Progenitor cell of endocrine pancreas (in vitro differentiated cells): ENCODE results near the gene MSH3. TPM values are rescaled to one million over a fixed set of nuclear protein-coding genes. Genes with fewer than 3 reads are reported as not detected.

Source experiments
- DNase-seq: peaks from one replicate; pipeline ENCODE4 v3.0.0; 2021; ENCODE audit warnings: low spot score; ENCODE audit not compliant: unreplicated experiment
- H3K27ac Mint-ChIP-seq: 2 replicates; pipeline ENCODE4 v1.8.0; 2021; ENCODE audit warnings: mild to moderate bottlenecking, moderate library complexity, mixed read lengths
- H3K27me3 Mint-ChIP-seq: 2 replicates; pipeline ENCODE4 v1.8.0; 2021; ENCODE audit warnings: mixed read lengths
- H3K36me3 Mint-ChIP-seq: 2 replicates; pipeline ENCODE4 v1.8.0; 2022; ENCODE audit warnings: mixed read lengths; ENCODE audit not compliant: insufficient read depth
- H3K4me1 Mint-ChIP-seq: 2 replicates; pipeline ENCODE4 v1.8.0; 2021; ENCODE audit warnings: low read depth, mixed read lengths
- H3K4me3 Mint-ChIP-seq: 2 replicates; pipeline ENCODE4 v1.8.0; 2021; ENCODE audit warnings: low read depth, mild to moderate bottlenecking, moderate library complexity, mixed read lengths
- H3K9me3 Mint-ChIP-seq: 2 replicates; pipeline ENCODE4 v1.8.0; 2021; ENCODE audit warnings: low read depth, mixed read lengths
- total RNA-seq: library from RNA; stranded (reverse); gene quantifications from 2 replicates; pipeline ENCODE4 v1.2.1, GENCODE V29; 2021
- TF ChIP-seq, protein P1 (sequence below): fragments of 200-600 bp; sonication (generic); IDR thresholded peaks from one replicate; pipeline ENCODE4 v1.5.0; 2021; ENCODE audit warnings: antibody characterized with exemption, mild to moderate bottlenecking; ENCODE audit not compliant: unreplicated experiment

MSH3 gene
- total RNA-seq, 1 donor from 2014 or later = 16.9 TPM

DNA sequence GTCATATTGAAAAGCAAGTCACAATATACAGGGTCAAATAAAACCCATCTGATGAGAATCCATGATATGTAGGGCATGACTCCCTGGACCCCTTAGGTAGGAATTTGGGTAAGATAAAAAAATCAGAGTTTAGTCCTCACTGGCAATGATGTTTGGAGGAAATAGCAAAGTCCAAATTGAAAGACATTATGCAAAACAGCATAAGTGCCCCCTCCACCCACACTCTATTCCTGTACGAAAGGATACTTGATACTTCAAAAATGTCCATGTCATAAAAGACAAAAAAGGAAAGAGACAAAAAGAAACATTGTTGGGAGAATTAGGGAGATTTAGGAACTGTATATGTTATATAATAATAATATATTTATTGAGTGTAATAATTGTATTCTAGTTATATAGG is 209.7 kb downstream of the MSH3 start:
- Mint-ChIP-seq H3K9me3 (no peaks in the 10 kb centered on the region), H3K27ac (no peak overlapping the region), H3K4me1 (peaks cover 8% of the 10 kb centered on the region), H3K36me3 (peaks cover 5% of the 10 kb centered on the region), H3K4me3 (no peak overlapping the region), H3K27me3 (no peaks in the 10 kb centered on the region)
- TF ChIP-seq, protein P1, sequence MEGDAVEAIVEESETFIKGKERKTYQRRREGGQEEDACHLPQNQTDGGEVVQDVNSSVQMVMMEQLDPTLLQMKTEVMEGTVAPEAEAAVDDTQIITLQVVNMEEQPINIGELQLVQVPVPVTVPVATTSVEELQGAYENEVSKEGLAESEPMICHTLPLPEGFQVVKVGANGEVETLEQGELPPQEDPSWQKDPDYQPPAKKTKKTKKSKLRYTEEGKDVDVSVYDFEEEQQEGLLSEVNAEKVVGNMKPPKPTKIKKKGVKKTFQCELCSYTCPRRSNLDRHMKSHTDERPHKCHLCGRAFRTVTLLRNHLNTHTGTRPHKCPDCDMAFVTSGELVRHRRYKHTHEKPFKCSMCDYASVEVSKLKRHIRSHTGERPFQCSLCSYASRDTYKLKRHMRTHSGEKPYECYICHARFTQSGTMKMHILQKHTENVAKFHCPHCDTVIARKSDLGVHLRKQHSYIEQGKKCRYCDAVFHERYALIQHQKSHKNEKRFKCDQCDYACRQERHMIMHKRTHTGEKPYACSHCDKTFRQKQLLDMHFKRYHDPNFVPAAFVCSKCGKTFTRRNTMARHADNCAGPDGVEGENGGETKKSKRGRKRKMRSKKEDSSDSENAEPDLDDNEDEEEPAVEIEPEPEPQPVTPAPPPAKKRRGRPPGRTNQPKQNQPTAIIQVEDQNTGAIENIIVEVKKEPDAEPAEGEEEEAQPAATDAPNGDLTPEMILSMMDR = no peak
- no peak for DNase-seq

DNA sequence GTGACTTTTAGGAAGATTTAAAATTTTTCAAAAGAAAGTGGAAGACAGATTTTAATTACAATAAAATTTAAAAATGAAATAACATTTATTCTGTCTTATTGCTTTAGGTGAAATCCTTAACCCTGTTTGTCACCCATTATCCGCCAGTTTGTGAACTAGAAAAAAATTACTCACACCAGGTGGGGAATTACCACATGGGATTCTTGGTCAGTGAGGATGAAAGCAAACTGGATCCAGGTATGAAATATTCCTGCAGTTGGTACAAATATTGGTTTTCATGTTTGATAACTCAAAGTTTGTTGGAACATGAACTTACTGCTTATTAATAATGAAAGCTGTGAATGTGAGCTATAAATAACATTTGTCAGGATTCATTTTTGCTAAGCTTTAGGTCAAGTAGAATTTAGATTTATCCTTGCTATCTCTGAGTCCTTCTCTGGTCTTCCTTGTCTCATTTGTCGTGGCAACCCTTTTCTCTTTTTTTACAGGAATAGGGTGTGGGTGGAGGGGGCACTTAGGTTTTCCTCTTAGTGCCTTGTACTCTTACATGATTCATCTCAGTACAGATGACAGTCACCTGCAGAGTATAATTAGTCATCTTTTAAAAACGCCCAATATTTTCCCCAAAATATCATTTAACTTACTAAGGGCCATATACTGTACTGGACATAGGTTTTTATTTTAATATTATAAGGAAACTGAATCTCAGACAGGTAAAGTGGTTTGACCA is 210.4 kb downstream of the MSH3 start:
- Mint-ChIP-seq H3K4me1 (peaks cover 8% of the 10 kb centered on the region), H3K36me3 (peaks cover 5% of the 10 kb centered on the region), H3K9me3 (no peaks in the 10 kb centered on the region), H3K27ac (no peak overlapping the region), H3K4me3 (no peak overlapping the region), H3K27me3 (no peaks in the 10 kb centered on the region)
- TF ChIP-seq, protein P1 = no peak
- no peak for DNase-seq

DNA sequence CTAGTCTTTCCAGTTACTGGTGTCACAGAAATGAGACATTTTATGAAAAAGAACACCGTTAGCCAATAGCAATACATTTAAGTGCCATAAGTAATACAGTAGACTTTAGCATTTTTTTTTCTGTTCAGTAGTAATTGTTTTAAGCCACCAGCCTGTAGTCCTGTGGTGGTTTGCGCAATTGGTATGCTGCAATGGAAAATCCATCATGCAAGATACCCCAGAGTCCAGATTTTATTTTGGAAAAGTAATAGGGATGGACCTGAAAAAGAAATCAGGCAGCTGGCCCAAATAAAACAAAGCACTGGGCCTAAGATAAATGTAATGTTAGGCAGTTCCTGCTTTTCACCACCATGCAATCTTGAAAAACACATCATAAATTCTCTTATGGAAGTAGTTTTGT is 211.1 kb downstream of the MSH3 start:
- TF ChIP-seq, protein P1 = no peak
- Mint-ChIP-seq H3K27ac (no peak overlapping the region), H3K4me3 (no peak overlapping the region), H3K9me3 (no peaks in the 10 kb centered on the region), H3K4me1 (peaks cover 9% of the 10 kb centered on the region), H3K36me3 (peaks cover 5% of the 10 kb centered on the region), H3K27me3 (no peaks in the 10 kb centered on the region)
- no peak for DNase-seq

DNA sequence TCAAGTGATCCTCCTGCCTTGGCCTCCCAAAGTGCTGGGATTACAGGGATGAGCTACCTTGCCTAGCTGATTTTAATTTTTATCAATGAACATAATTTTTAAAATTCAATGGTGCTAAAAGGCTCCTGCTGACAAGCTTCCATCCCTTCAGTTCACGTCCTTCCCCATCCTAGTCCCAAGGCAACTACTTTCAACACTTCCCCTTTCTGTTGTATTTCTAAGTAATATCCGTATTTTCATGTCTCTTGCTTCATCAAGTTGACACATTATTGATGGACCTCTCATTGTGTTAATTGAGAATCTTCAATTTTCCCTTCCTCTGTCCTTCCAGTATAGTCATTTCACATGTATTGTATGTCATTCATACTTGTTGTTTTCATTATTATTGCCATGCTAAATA is 211.9 kb downstream of the MSH3 start:
- H3K9me3 Mint-ChIP-seq = no peaks in the 10 kb centered on the region
- TF ChIP-seq, protein P1 = no peak
- no peak overlapping the region for H3K4me3 Mint-ChIP-seq
- peaks cover 5% of the 10 kb centered on the region for H3K36me3 Mint-ChIP-seq
- DNase-seq = no peak
- H3K27me3 Mint-ChIP-seq = no peaks in the 10 kb centered on the region
- H3K27ac Mint-ChIP-seq = no peak overlapping the region
- peaks cover 9% of the 10 kb centered on the region for H3K4me1 Mint-ChIP-seq

DNA sequence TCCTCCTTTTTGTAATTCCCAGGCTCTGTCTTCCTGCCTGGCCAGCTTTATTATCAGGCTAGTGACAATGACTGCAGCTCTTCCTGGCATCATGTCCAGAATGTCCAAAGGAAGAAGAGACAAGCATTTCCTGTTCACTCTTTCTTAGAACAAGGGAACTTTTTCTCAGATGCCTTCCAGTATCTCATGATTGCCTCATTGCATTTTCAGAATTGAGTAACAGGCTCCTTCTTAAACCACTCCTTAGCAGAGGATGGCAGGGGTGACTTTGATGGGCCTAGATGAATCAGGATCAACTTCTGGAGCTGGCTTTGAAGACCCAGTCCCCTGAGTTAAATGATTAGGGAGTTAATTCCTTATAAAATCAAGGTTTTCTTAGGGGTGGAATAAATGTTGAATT is 212.8 kb downstream of the MSH3 start:
- TF ChIP-seq, protein P1 = no peak
- no peaks in the 10 kb centered on the region for H3K9me3 Mint-ChIP-seq
- no peak for DNase-seq
- H3K36me3 Mint-ChIP-seq = peaks cover 5% of the 10 kb centered on the region
- H3K27me3 Mint-ChIP-seq = no peaks in the 10 kb centered on the region
- no peak overlapping the region for H3K27ac Mint-ChIP-seq
- no peak overlapping the region for H3K4me3 Mint-ChIP-seq
- peaks cover 9% of the 10 kb centered on the region for H3K4me1 Mint-ChIP-seq
